HepG2 (cell line): ENCODE data around the gene L2HGDH. TPM values are rescaled to one million over a fixed set of nuclear protein-coding genes. Genes with fewer than 3 reads are reported as not detected.

Source experiments
- ATAC-seq: fragments of 200-7000 bp; cut with Tn5 transposase; 3 replicates; pipeline ENCODE4 v1.9.1; 2020; ENCODE audit warnings: mild to moderate bottlenecking, moderate library complexity
- BruUV-seq: library from RNA; stranded (reverse); fragments of 400-500 nt; replicated peaks from 2 replicates; lab custom pipeline; 2021; lab: Mats Ljungman, UMichigan
- CTCF ChIA-PET: fragments of 300-600 bp; formaldehyde crosslinking; extraction: SDS; loops from one replicate; lab custom pipeline; 2021; ENCODE audit warnings: low total read pairs, inconsistent platforms, low intra/inter-chr PET ratio; lab: Yijun Ruan, JAX
- POLR2A ChIA-PET: fragments of 350-600 bp; sonication (Branson Sonifier 250); formaldehyde crosslinking; loops from one replicate; lab custom pipeline; 2020; ENCODE audit warnings: antibody characterized with exemption, inconsistent platforms; lab: Yijun Ruan, JAX
- DNase-seq: peaks from one replicate; pipeline ENCODE4 v3.0.0-alpha.2; 2015; ENCODE audit warnings: low spot score
- FAIRE-seq: peaks from 3 replicates; lab custom pipeline; 2011; peaks lifted over from hg19 to GRCh38; lab: Jason Lieb, UNC
- H2AFZ ChIP-seq: one replicate; pipeline ENCODE4 v1.6.1; 2011; ENCODE audit warnings: low read length, inconsistent platforms
- H3K27ac ChIP-seq: fragments of 300-600 bp; 3 replicates; pipeline ENCODE4 v1.8.0; 2011; ENCODE audit warnings: mixed run types, mild to moderate bottlenecking, mixed read lengths, low read length, inconsistent platforms; ENCODE audit not compliant: insufficient read depth; ENCODE audit errors: extremely low read length
- H3K27me3 ChIP-seq, 2 experiments: fragments of 200-600 bp in 1 of 2; 2 replicates in 1 of 2; 3 replicates in 1 of 2; pipeline versions ENCODE4 v1.6.0 to v1.8.0; 2011; ENCODE audit warnings: low read length in 2 of 2, mild to moderate bottlenecking in 2 of 2, moderate library complexity in 2 of 2, inconsistent platforms in 1 of 2; ENCODE audit not compliant: insufficient read depth in 2 of 2, control insufficient read depth in 1 of 2
- H3K36me3 ChIP-seq, 2 experiments: fragments of 200-600 bp in 1 of 2; replicated peaks in 1 of 2; 2 replicates in 1 of 2; 3 replicates in 1 of 2; pipeline versions ENCODE4 v1.5.1 to v1.8.0; 2011; ENCODE audit warnings: low read length in 2 of 2, inconsistent platforms in 1 of 2; ENCODE audit not compliant: insufficient read depth in 2 of 2, control insufficient read depth in 1 of 2
- H3K4me1 ChIP-seq: 2 replicates; pipeline ENCODE4 v1.5.1; 2012; ENCODE audit warnings: low read length, inconsistent platforms; ENCODE audit not compliant: insufficient read depth
- H3K4me2 ChIP-seq: 2 replicates; pipeline ENCODE4 v1.6.0; 2011; ENCODE audit warnings: low read depth, low read length, inconsistent platforms
- H3K4me3 ChIP-seq, 3 experiments: fragments of 200-600 bp in 1 of 3; sonication (generic), shearing (Covaris generic) in 1 of 3; replicated peaks in 1 of 3; 2 replicates each; pipeline ENCODE4 v1.5.1; 2011 to 2016; ENCODE audit warnings: low read length in 3 of 3, inconsistent platforms in 2 of 3, low read depth in 2 of 3, mild to moderate bottlenecking in 2 of 3, control low read depth in 1 of 3, mixed read lengths in 1 of 3; ENCODE audit not compliant: insufficient read depth in 1 of 3
- H3K79me2 ChIP-seq: one replicate; pipeline ENCODE4 v1.6.1; 2011; ENCODE audit warnings: low read length, inconsistent platforms; ENCODE audit not compliant: insufficient read depth
- H3K9ac ChIP-seq: 2 replicates; pipeline ENCODE4 v1.6.0; 2011; ENCODE audit warnings: mild to moderate bottlenecking, low read depth, low read length, inconsistent platforms; ENCODE audit not compliant: insufficient read depth
- H3K9me3 ChIP-seq: 2 replicates; pipeline ENCODE4 v1.5.1; 2012; ENCODE audit warnings: mild to moderate bottlenecking, low read length
- H4K20me1 ChIP-seq: 2 replicates; pipeline ENCODE4 v1.6.0; 2011; ENCODE audit warnings: inconsistent platforms, mild to moderate bottlenecking, low read length, moderate library complexity; ENCODE audit not compliant: insufficient read depth
- ATRX ChIP-seq: sonication (generic); formaldehyde crosslinking; IDR thresholded peaks from 2 replicates; pipeline ENCODE4 v1.4.0; 2020; ENCODE audit warnings: missing genetic modification reagents, borderline replicate concordance
- EEA1 ChIP-seq: sonication (generic); formaldehyde crosslinking; IDR thresholded peaks from 2 replicates; pipeline ENCODE4 v1.5.1; 2020; ENCODE audit warnings: mild to moderate bottlenecking, missing genetic modification reagents, borderline replicate concordance
- HES4 ChIP-seq: sonication (generic); formaldehyde crosslinking; IDR thresholded peaks from 2 replicates; pipeline ENCODE4 v1.9.0; 2021; ENCODE audit warnings: mild to moderate bottlenecking, missing genetic modification reagents, borderline replicate concordance
- HMG20A ChIP-seq: IDR thresholded peaks from 2 replicates; pipeline ENCODE4 v1.6.1; 2016; ENCODE audit warnings: borderline replicate concordance
- HNRNPK ChIP-seq: fragments of 200-400 bp; formaldehyde crosslinking; IDR thresholded peaks from 2 replicates; pipeline ENCODE4 v1.6.1; 2018; ENCODE audit warnings: low read length, low read depth, moderate library complexity, mild to moderate bottlenecking; ENCODE audit not compliant: poor library complexity, severe bottlenecking
- KMT2B ChIP-seq: IDR thresholded peaks from 2 replicates; pipeline ENCODE4 v1.6.1; 2016; ENCODE audit warnings: missing genetic modification reagents, missing compliant biosample characterization
- MTA1 ChIP-seq: sonication (generic); formaldehyde crosslinking; IDR thresholded peaks from 2 replicates; pipeline ENCODE4 v1.4.0; 2020; ENCODE audit warnings: missing genetic modification reagents, mild to moderate bottlenecking, borderline replicate concordance
- NCOA1 ChIP-seq: sonication (generic); formaldehyde crosslinking; IDR thresholded peaks from 2 replicates; pipeline ENCODE4 v1.9.0; 2021; ENCODE audit warnings: missing genetic modification reagents
- PCBP2 ChIP-seq: fragments of 200-400 bp; formaldehyde crosslinking; optimal IDR thresholded peaks from 2 replicates; pipeline ENCODE3; 2018; ENCODE audit warnings: low read length, low read depth; ENCODE audit not compliant: poor library complexity, severe bottlenecking
- PITX1 ChIP-seq: sonication (generic); formaldehyde crosslinking; IDR thresholded peaks from 2 replicates; pipeline ENCODE4 v1.5.1; 2020; ENCODE audit warnings: mild to moderate bottlenecking, missing genetic modification reagents
- SKI ChIP-seq: fragments of 450-650 bp; IDR thresholded peaks from one replicate; pipeline ENCODE4 v1.6.1; 2018; ENCODE audit warnings: mild to moderate bottlenecking; ENCODE audit not compliant: partially characterized antibody
- SMAD1 ChIP-seq: sonication (generic); formaldehyde crosslinking; IDR thresholded peaks from 2 replicates; pipeline ENCODE4 v1.4.0; 2020; ENCODE audit warnings: missing genetic modification reagents, low read depth, mild to moderate bottlenecking, borderline replicate concordance
- ZNF329 ChIP-seq: sonication (generic); formaldehyde crosslinking; IDR thresholded peaks from 2 replicates; pipeline ENCODE4 v1.9.0; 2021; ENCODE audit warnings: low read depth, mild to moderate bottlenecking, missing genetic modification reagents
- WGBS: methylation state at CpG from one replicate; pipeline ENCODE4 v1.1.6; 2017; ENCODE audit warnings: low lambda C conversion rate; 5-methylcytosine and 5-hydroxymethylcytosine counted together
- in situ Hi-C: cut with HindIII; loops from 2 replicates; pipeline ENCODE4 v1.10.0; 2017; ENCODE audit warnings: low pct_unique_long_range_greater_than_20kb; ENCODE audit not compliant: extremely low pct_ligation_motif_present
- intact Hi-C: fragments of 100-400 bp; cut with micrococcal nuclease; formaldehyde crosslinking; loops from one replicate; pipeline ENCODE4 v1.10.0; 2022; ENCODE audit not compliant: unreplicated experiment
- polyA plus RNA-seq, 8 experiments: library from polyadenylated mRNA; depleted of rRNA in 3 of 8; stranded (reverse) in 7 of 8; unstranded in 1 of 8; fragments of >200 nt; fragmentation: Illumina TruSeq in 4 of 8; extraction: Trizol in 4 of 8; gene quantifications; 2 replicates each; pipeline versions ENCODE4 v1.2.1 to v1.2.3, GENCODE V29; 2011 to 2016; ENCODE audit warnings: low read depth in 4 of 8, missing spikeins in 1 of 8, mixed read lengths in 1 of 8; ENCODE audit not compliant: insufficient read depth in 1 of 8
- total RNA-seq, 5 experiments: library from RNA; depleted of rRNA; stranded (reverse); fragments of >200 nt; fragmentation: Illumina TruSeq; extraction: Trizol; gene quantifications; 2 replicates each; pipeline ENCODE4 v1.2.3, GENCODE V29; 2016; ENCODE audit warnings: low read depth in 1 of 5
- TF ChIP-seq, protein P1 (sequence below): sonication (generic); formaldehyde crosslinking; IDR thresholded peaks from 2 replicates; pipeline ENCODE4 v1.5.0; 2020; ENCODE audit warnings: missing genetic modification reagents
- TF ChIP-seq, protein P2 (sequence below): sonication (generic); formaldehyde crosslinking; IDR thresholded peaks from 2 replicates; pipeline ENCODE4 v1.4.0; 2020; ENCODE audit warnings: mild to moderate bottlenecking, missing genetic modification reagents
- TF ChIP-seq, protein P3 (sequence below): sonication (generic); formaldehyde crosslinking; IDR thresholded peaks from 2 replicates; pipeline ENCODE4 v1.4.0; 2020; ENCODE audit warnings: missing genetic modification reagents, mild to moderate bottlenecking, borderline replicate concordance

Gene L2HGDH
- total and polyA plus RNA-seq, 2 of the 13 experiments (the other 11 are each of a cell fraction or from before 2014, with no cell fraction given): 3.3 to 5.0 TPM

DNA sequence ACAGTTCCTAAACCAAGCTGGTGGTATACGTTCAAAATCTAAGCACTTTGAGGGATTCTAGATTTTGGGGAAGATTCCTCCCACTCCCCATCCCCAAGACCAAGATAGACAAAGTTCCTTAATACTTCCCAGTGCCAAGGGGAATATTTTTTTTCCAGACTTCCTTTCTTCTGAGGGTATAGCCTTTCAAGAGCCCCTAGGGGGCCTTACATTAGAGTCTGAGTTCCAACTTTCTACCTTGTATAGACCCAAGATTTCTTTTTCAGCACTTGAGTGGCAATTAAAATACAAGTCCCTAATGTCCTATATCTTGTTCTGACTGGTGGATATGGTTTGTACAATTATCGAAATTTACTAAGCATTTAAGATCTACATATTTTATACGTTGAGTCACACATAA is 52.0 kb downstream of the L2HGDH start:
- no TSS peak for BruUV-seq
- in situ Hi-C loops (no loop called here), intact Hi-C loops (no loop called here)
- H3K4me2 ChIP-seq: no peak overlapping the region
- 63% methylated on average over 3 of the region's 3 CpGs for WGBS
- H3K4me1 ChIP-seq: no peaks in the 10 kb centered on the region
- H3K36me3 ChIP-seq: 0 out of 5 replicates have a peak, but pooled peaks cover 0 to 2% of the 10 kb centered on the region in 2 experiments
- H3K27me3 ChIP-seq: no peaks in the 10 kb centered on the region
- ChIA-PET CTCF (no interaction called here), POLR2A (no interaction called here)
- H3K9me3 ChIP-seq: no peaks in the 10 kb centered on the region
- FAIRE-seq (no peak), ATAC-seq (no peak), DNase-seq (no peak)
- TF ChIP-seq PCBP2: peak; percentile 28
- TF ChIP-seq EEA1 (CRISPR knock-in tag): no peak
- TF ChIP-seq HNRNPK: no peak
- no peaks in the 10 kb centered on the region for H3K79me2 ChIP-seq
- no peak overlapping the region for H3K4me3 ChIP-seq
- no peak overlapping the region for H3K27ac ChIP-seq
- no peak overlapping the region for H3K9ac ChIP-seq
- no peak overlapping the region for H2AFZ ChIP-seq
- H4K20me1 ChIP-seq: no peaks in the 10 kb centered on the region

DNA sequence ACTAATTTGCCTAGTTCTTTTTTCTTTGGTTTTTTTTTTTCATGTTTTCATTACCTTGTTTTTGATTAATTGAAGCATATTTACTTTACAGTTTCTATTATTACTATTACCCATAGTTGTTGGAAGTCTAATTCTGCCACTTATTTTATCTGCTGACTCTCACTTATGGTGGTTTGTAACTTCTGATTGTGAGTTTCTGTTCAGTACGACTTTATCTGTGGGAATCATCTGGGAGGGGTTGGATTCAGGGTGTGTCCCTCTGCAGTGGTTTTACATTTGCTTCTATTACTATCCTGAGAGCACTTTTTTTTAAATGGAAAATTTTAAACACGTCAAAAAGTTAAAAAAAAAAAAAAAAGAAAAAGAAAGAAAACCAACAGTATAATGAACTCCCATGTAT is 54.3 kb downstream of the L2HGDH start:
- ATAC-seq (no peak), DNase-seq (no peak), FAIRE-seq (no peak)
- Histone ChIP-seq H3K27ac (no peak overlapping the region), H3K9me3 (no peaks in the 10 kb centered on the region), H3K4me2 (no peak overlapping the region), H3K4me3 (no peak overlapping the region), H4K20me1 (no peaks in the 10 kb centered on the region), H3K27me3 (no peaks in the 10 kb centered on the region), H3K4me1 (no peaks in the 10 kb centered on the region), H3K79me2 (no peaks in the 10 kb centered on the region), H2AFZ (no peak overlapping the region), H3K9ac (no peak overlapping the region), H3K36me3 (no peaks in the 10 kb centered on the region)
- ChIA-PET POLR2A (no interaction called here), CTCF (no interaction called here)
- BruUV-seq: no TSS peak
- 87% methylated on average over 2 of the region's 2 CpGs for WGBS
- in situ Hi-C loops: no loop called here
- intact Hi-C loops: no loop called here
- TF ChIP-seq, protein P1, sequence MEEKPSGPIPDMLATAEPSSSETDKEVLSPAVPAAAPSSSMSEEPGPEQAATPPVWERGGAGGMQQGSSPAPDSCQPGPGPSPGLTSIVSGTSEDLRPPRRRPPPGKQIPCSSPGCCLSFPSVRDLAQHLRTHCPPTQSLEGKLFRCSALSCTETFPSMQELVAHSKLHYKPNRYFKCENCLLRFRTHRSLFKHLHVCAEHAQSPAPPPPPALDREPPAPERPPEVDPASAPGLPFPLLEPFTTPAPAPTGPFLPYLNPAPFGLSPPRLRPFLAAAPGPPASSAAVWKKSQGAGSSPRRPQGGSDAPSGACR (CRISPR knock-in tag): no peak
- TF ChIP-seq SMAD1 (CRISPR knock-in tag) (no peak), HES4 (no peak), MTA1 (CRISPR knock-in tag) (no peak), KMT2B (CRISPR knock-in tag) (no peak), SKI (no peak), NCOA1 (no peak), ZNF329 (CRISPR knock-in tag) (no peak), ATRX (CRISPR knock-in tag) (no peak), PITX1 (CRISPR knock-in tag) (no peak), HMG20A (CRISPR knock-in tag) (no peak)
- TF ChIP-seq, protein P2, sequence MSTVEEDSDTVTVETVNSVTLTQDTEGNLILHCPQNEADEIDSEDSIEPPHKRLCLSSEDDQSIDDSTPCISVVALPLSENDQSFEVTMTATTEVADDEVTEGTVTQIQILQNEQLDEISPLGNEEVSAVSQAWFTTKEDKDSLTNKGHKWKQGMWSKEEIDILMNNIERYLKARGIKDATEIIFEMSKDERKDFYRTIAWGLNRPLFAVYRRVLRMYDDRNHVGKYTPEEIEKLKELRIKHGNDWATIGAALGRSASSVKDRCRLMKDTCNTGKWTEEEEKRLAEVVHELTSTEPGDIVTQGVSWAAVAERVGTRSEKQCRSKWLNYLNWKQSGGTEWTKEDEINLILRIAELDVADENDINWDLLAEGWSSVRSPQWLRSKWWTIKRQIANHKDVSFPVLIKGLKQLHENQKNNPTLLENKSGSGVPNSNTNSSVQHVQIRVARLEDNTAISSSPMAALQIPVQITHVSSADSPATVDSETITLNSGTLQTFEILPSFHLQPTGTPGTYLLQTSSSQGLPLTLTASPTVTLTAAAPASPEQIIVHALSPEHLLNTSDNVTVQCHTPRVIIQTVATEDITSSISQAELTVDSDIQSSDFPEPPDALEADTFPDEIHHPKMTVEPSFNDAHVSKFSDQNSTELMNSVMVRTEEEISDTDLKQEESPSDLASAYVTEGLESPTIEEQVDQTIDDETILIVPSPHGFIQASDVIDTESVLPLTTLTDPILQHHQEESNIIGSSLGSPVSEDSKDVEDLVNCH (CRISPR knock-in tag): no peak
- TF ChIP-seq, protein P3, sequence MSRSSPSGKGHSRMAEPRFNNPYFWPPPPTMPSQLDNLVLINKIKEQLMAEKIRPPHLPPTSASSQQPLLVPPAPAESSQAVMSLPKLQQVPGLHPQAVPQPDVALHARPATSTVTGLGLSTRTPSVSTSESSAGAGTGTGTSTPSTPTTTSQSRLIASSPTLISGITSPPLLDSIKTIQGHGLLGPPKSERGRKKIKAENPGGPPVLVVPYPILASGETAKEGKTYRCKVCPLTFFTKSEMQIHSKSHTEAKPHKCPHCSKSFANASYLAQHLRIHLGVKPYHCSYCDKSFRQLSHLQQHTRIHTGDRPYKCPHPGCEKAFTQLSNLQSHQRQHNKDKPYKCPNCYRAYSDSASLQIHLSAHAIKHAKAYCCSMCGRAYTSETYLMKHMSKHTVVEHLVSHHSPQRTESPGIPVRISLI (CRISPR knock-in tag): no peak
